Spleen (tissue), 7 donors: Measurements from ENCODE around the gene DNAJC17.

ENCODE experiments used
- CTCF ChIP-seq, 11 experiments: fragments of 200-600 bp in 7 of 11; fragments of 450-650 bp in 4 of 11; sonication (generic) in 4 of 11; IDR thresholded peaks in 8 of 11; conservative IDR thresholded peaks in 3 of 11; 1 replicate in 7 of 11; 2 replicates in 4 of 11; pipeline versions ENCODE4 v1.4.0 to v1.8.0; 2016 to 2021; ENCODE audit warnings: antibody characterized with exemption in 11 of 11, inconsistent platforms in 4 of 11, mild to moderate bottlenecking in 1 of 11
- POLR2AphosphoS5 ChIP-seq, 3 donors: sonication (generic); formaldehyde crosslinking; IDR thresholded peaks; one replicate each; pipeline ENCODE4 v1.5.1; 2017; ENCODE audit warnings: antibody characterized with exemption in 3 of 3
- donor health status: DM: no; HTN: no; CAD: no; lungs with moderate emphysema.
- donor health status: DM: no; HTN: no; CAD: no.
- donor health status: DM: no; HTN: no; CAD: no.

- no peak for TF ChIP-seq POLR2AphosphoS5 (IDR thresholded peaks at IDR 0.05)
- TF ChIP-seq CTCF (IDR thresholded peaks at IDR 0.05 in 8 of 11, conservative IDR thresholded peaks at IDR 0.05 in 3 of 11) = no peak
These were observed 19.9 kb downstream of the DNAJC17 start for GRCh38 chr15:40787344-40787841.
